ENCODE data around the gene SNRPA. TPM values are rescaled to one million over a fixed set of nuclear protein-coding genes. Genes with fewer than 3 reads are reported as not detected.
"Not testable (repeated sequence)": the region's sequence is repeated elsewhere in the genome, so short reads cannot be mapped to it uniquely, and the experiment has no call there.

The SNRPA gene
- polyA plus RNA-seq, 1 experiment, result 167 TPM

- peak; percentile 31 for TF ChIP-seq CTCF (IDR thresholded peaks at IDR 0.05; ENCODE audit: insufficient read depth, low read depth, low read length)
- ChIA-PET CTCF (interaction anchor here (0.5 to 5.1 kb wide), 21 partner anchors 9 to 156 kb away, joined by 3 to 49 read pairs (median 4); partner anchors contain the start of genes ACTMAP, COQ8B, EGLN2 and ITPKC), POLR2A (interaction anchor here (0.9 kb wide), 1 partner anchor 9 kb away, joined by 3 read pairs; the partner anchor contains the start of gene EGLN2)
- Histone ChIP-seq H3K27me3 (ENCODE audit: control insufficient read depth, insufficient read depth, low read length) (no peaks in the 10 kb centered on the region), H3K36me3 (ENCODE audit: control insufficient read depth, insufficient read depth, low read length) (peaks cover 26% of the 10 kb centered on the region), H3K4me3 (ENCODE audit: low read depth, low read length) (no peak overlapping the region)
- no peak for DNase-seq (ENCODE audit: low read depth)
Measured at GRCh38 chr19:40807147-40808020, 56.4 kb downstream of the SNRPA start.

GRCh38 chr19:40808021-40808325 lies 57.0 kb downstream of the SNRPA start:
- POLR2A ChIA-PET, result interaction anchor here (0.9 kb wide), 1 partner anchor 9 kb away, joined by 3 read pairs; the partner anchor contains the start of gene EGLN2
- CTCF ChIA-PET, result interaction anchor here (0.9 to 5.1 kb wide), 6 partner anchors 12 to 157 kb away, joined by 3 to 49 read pairs (median 8); partner anchors contain the start of gene RAB4B
- no peak for TF ChIP-seq CTCF (IDR thresholded peaks at IDR 0.05; ENCODE audit: insufficient read depth, low read depth, low read length)
- Histone ChIP-seq H3K4me3 (ENCODE audit: low read depth, low read length) (no peak overlapping the region), H3K27me3 (ENCODE audit: control insufficient read depth, insufficient read depth, low read length) (no peaks in the 10 kb centered on the region), H3K36me3 (ENCODE audit: control insufficient read depth, insufficient read depth, low read length) (peaks cover 23% of the 10 kb centered on the region)
- no peak for DNase-seq (ENCODE audit: low read depth)

GRCh38 chr19:40808497-40808896 lies 57.5 kb downstream of the SNRPA start:
- POLR2A ChIA-PET, result interaction anchor here (0.9 kb wide), 1 partner anchor 10 kb away, joined by 3 read pairs; the partner anchor contains the start of gene EGLN2
- Histone ChIP-seq H3K27me3 (ENCODE audit: control insufficient read depth, insufficient read depth, low read length) (no peaks in the 10 kb centered on the region), H3K36me3 (ENCODE audit: control insufficient read depth, insufficient read depth, low read length) (peaks cover 22% of the 10 kb centered on the region), H3K4me3 (ENCODE audit: low read depth, low read length) (no peak overlapping the region)
- TF ChIP-seq CTCF (IDR thresholded peaks at IDR 0.05; ENCODE audit: insufficient read depth, low read depth, low read length), result no peak
- CTCF ChIA-PET, result interaction anchor here (0.9 to 5.1 kb wide), 4 partner anchors 11 to 147 kb away, joined by 3 to 49 read pairs (median 15); partner anchors contain the start of gene RAB4B
- DNase-seq (ENCODE audit: low read depth), result no peak

- Histone ChIP-seq H3K27me3 (ENCODE audit: control insufficient read depth, insufficient read depth, low read length) (no peaks in the 10 kb centered on the region), H3K36me3 (ENCODE audit: control insufficient read depth, insufficient read depth, low read length) (peaks cover 19% of the 10 kb centered on the region), H3K4me3 (ENCODE audit: low read depth, low read length) (no peak overlapping the region)
- ChIA-PET CTCF (interaction anchor here (5.1 kb wide), 1 partner anchor 148 kb away, joined by 49 read pairs; no protein-coding TSS in a partner anchor), POLR2A (no interaction called here)
- TF ChIP-seq CTCF (IDR thresholded peaks at IDR 0.05; ENCODE audit: insufficient read depth, low read depth, low read length), result no peak
- DNase-seq (ENCODE audit: low read depth), result no peak
Measured at GRCh38 chr19:40809358-40810086, 58.5 kb downstream of the SNRPA start.

GRCh38 chr19:40810160-40810559 lies 59.2 kb downstream of the SNRPA start:
- CTCF ChIA-PET, result no interaction called here

GRCh38 chr19:40810649-40811408 lies 59.8 kb downstream of the SNRPA start:
- CTCF ChIA-PET, result not testable (repeated sequence)
- H3K4me3 ChIP-seq (ENCODE audit: low read depth, low read length), result peak overlapping the region; percentile 30

More at GRCh38 chr19:40810160-40810559, 59.2 kb downstream of the SNRPA start:
- Histone ChIP-seq H3K4me3 (ENCODE audit: low read depth, low read length) (peak overlapping the region; percentile 30), H3K27me3 (ENCODE audit: control insufficient read depth, insufficient read depth, low read length) (no peaks in the 10 kb centered on the region), H3K36me3 (ENCODE audit: control insufficient read depth, insufficient read depth, low read length) (peaks cover 19% of the 10 kb centered on the region)
- no peak for DNase-seq (ENCODE audit: low read depth)
- POLR2A ChIA-PET, result no interaction called here
- TF ChIP-seq CTCF (IDR thresholded peaks at IDR 0.05; ENCODE audit: insufficient read depth, low read depth, low read length), result no peak

More at GRCh38 chr19:40810649-40811408, 59.8 kb downstream of the SNRPA start:
- peak; percentile 44 for DNase-seq (ENCODE audit: low read depth)
- H3K27me3 ChIP-seq (ENCODE audit: control insufficient read depth, insufficient read depth, low read length), result not testable (repeated sequence)
- H3K36me3 ChIP-seq (ENCODE audit: control insufficient read depth, insufficient read depth, low read length), result peaks cover 17% of the 10 kb centered on the region
- POLR2A ChIA-PET, result interaction anchor here (0.6 kb wide), 1 partner anchor 18 kb away, joined by 3 read pairs; no protein-coding TSS in a partner anchor

All from BJ (cell line).